Muscle layer of colon (tissue), 2 donors: ENCODE results near the gene CDK14.

Experiments used
- H3K27ac ChIP-seq: one replicate; pipeline ENCODE4 v1.7.0; 2013; ENCODE audit warnings: low read depth, mild to moderate bottlenecking, low read length, moderate library complexity
- H3K27me3 ChIP-seq, 2 donors: one replicate each; pipeline ENCODE4 v1.7.0; 2013; ENCODE audit warnings: low read length in 2 of 2, mild to moderate bottlenecking in 2 of 2; ENCODE audit not compliant: insufficient read depth in 2 of 2, control insufficient read depth in 1 of 2
- H3K36me3 ChIP-seq: one replicate; pipeline ENCODE4 v1.7.0; 2013; ENCODE audit warnings: mild to moderate bottlenecking, low read length; ENCODE audit not compliant: insufficient read depth
- H3K4me1 ChIP-seq: one replicate; pipeline ENCODE4 v1.7.0; 2013; ENCODE audit warnings: mild to moderate bottlenecking, low read length; ENCODE audit not compliant: insufficient read depth
- H3K4me3 ChIP-seq, 2 donors: one replicate each; pipeline ENCODE4 v1.7.0; 2013; ENCODE audit warnings: low read length in 2 of 2, low read depth in 1 of 2, mild to moderate bottlenecking in 1 of 2, moderate library complexity in 1 of 2
- H3K9ac ChIP-seq: one replicate; pipeline ENCODE4 v1.7.0; 2013; ENCODE audit warnings: low read length
- H3K9me3 ChIP-seq: one replicate; pipeline ENCODE4 v1.7.0; 2013; ENCODE audit warnings: mild to moderate bottlenecking, low read length
- donor health status: abdominal sarcoma.
- donor health status: Adenocarcinoma of cecum.

CDK14 gene

DNA sequence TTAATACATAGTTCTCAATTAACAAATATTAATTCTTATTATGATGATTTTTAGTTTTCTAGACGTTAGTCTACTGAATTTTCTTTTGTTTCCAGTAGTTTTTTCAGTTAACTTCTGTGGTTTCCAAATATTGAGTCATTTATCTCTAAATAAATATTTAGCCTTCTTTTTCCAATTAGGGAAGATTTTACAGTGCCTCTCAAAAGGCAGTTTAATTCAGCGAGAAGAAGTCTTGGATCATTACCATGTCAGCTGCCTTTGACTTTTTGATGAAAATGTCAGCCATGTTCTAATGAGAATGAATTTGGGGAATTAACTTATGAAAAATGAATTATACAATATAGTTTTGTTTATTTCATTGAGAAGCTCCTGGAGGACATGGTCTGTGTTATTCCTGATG is 90.0 kb downstream of the CDK14 start:
- Histone ChIP-seq H3K27me3 (no peaks in the 10 kb centered on the region), H3K27ac (no peak overlapping the region), H3K4me1 (no peaks in the 10 kb centered on the region), H3K9me3 (no peaks in the 10 kb centered on the region), H3K36me3 (no peaks in the 10 kb centered on the region), H3K4me3 (no peak overlapping the region), H3K9ac (no peak overlapping the region)

DNA sequence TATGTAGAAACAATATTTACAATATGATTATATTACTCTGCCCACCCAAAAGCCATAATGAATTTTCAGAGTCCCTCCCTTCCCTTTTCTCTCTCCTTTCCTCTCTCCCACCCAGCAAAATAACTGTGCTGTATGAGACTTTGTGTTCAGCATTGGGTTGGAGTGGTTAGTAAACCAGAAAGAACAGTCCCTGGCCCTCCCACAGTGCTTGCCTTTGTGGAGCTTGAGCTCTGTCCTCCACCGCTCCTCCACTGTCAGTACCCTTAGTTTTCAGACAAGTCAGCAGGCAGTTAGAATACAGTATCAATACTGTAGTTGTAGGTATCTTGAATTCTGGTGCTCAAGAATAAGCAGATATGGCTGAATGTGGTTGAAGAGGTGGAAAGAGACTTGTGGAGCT is 92.7 kb downstream of the CDK14 start:
- H3K9me3 ChIP-seq = no peaks in the 10 kb centered on the region
- no peaks in the 10 kb centered on the region for H3K36me3 ChIP-seq
- no peak overlapping the region for H3K4me3 ChIP-seq

GRCh38 chr7:90689260-90689659 is 93.1 kb downstream of the CDK14 start:
- Histone ChIP-seq H3K4me3 (no peak overlapping the region), H3K4me1 (no peaks in the 10 kb centered on the region), H3K9me3 (no peaks in the 10 kb centered on the region), H3K27ac (no peak overlapping the region), H3K27me3 (no peaks in the 10 kb centered on the region), H3K9ac (no peak overlapping the region), H3K36me3 (no peaks in the 10 kb centered on the region)

More for the DNA sequence above, 92.7 kb downstream of the CDK14 start:
- Histone ChIP-seq H3K4me1 (no peaks in the 10 kb centered on the region), H3K9ac (no peak overlapping the region), H3K27me3 (no peaks in the 10 kb centered on the region), H3K27ac (no peak overlapping the region)

DNA sequence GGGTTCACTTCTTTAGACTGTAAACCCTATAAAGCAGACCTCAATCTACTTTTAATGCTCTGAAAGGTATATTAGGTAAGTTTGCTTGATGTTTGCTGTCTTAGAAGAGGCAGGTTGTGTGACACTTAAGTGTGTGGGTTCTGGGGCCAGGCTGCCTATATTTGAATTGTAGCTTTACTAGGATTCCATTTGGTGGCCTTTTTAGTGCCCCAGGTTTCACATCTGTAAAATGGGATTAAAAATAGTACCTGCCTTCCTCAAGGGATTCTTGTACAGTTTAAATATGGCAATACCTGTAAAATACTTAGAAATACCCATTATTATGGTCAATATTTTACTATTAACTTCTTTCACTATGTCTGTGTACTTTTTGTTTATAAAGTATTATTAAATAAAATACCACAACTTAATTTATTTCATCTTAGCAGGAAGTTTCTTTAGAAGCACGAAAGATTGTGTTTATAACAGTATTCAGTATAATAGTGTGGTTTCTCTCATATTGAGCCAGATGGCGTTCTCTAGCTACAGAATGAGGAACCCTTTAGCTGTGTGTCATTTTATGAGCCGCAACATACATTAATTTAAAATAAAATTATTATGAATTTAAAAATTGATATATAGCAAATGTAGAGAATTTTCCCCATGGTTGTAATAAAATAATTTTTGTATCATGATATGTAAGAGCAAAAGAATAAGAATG is 94.2 kb downstream of the CDK14 start:
- Histone ChIP-seq H3K4me3 (no peak overlapping the region), H3K4me1 (no peaks in the 10 kb centered on the region), H3K27ac (no peak overlapping the region), H3K36me3 (no peaks in the 10 kb centered on the region), H3K9me3 (no peaks in the 10 kb centered on the region), H3K9ac (no peak overlapping the region), H3K27me3 (no peaks in the 10 kb centered on the region)

- Histone ChIP-seq H3K36me3 (no peaks in the 10 kb centered on the region), H3K4me1 (no peaks in the 10 kb centered on the region), H3K27ac (no peak overlapping the region), H3K27me3 (no peaks in the 10 kb centered on the region), H3K9ac (no peak overlapping the region), H3K4me3 (no peak overlapping the region), H3K9me3 (no peaks in the 10 kb centered on the region)
Measured at GRCh38 chr7:90692396-90692795, 96.3 kb downstream of the CDK14 start.

GRCh38 chr7:90692947-90693346 is 96.8 kb downstream of the CDK14 start:
- H3K9me3 ChIP-seq = no peaks in the 10 kb centered on the region
- no peaks in the 10 kb centered on the region for H3K4me1 ChIP-seq
- H3K4me3 ChIP-seq = no peak overlapping the region
- H3K36me3 ChIP-seq = no peaks in the 10 kb centered on the region
- H3K9ac ChIP-seq = no peak overlapping the region
- no peak overlapping the region for H3K27ac ChIP-seq
- H3K27me3 ChIP-seq = no peaks in the 10 kb centered on the region

GRCh38 chr7:90693939-90694338 is 97.8 kb downstream of the CDK14 start:
- Histone ChIP-seq H3K9ac (no peak overlapping the region), H3K36me3 (no peaks in the 10 kb centered on the region), H3K27me3 (no peaks in the 10 kb centered on the region), H3K9me3 (no peaks in the 10 kb centered on the region), H3K4me3 (no peak overlapping the region), H3K4me1 (peaks cover 4% of the 10 kb centered on the region), H3K27ac (no peak overlapping the region)

DNA sequence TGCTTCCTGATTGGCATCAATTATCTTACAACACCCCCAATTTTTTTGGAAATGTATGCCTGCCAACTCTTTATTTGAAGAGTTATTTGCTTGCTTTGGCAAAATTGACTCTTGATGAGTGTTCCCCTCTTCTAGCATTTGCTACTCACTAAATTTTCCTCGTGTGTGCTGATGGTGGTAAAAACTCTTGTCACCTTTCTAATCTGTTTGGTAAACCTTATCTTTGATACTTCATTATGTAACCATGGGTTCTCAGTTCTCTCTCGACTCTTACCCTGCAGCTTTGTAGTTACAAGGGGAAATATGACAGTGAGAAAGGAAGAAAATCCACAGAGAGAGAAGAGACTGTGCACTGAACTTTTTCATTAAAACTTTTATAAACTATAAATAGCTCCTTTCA is 102.5 kb downstream of the CDK14 start:
- H3K36me3 ChIP-seq = no peaks in the 10 kb centered on the region

GRCh38 chr7:90701021-90701420 is 104.9 kb downstream of the CDK14 start:
- no peak overlapping the region for H3K9ac ChIP-seq
- no peaks in the 10 kb centered on the region for H3K27me3 ChIP-seq
- H3K36me3 ChIP-seq = no peaks in the 10 kb centered on the region
- peaks cover 7% of the 10 kb centered on the region for H3K4me1 ChIP-seq
- H3K27ac ChIP-seq = no peak overlapping the region
- no peaks in the 10 kb centered on the region for H3K9me3 ChIP-seq
- H3K4me3 ChIP-seq = peak overlapping the region in 1 of 2 donors; percentile 14

More for the DNA sequence above, 102.5 kb downstream of the CDK14 start:
- no peak overlapping the region for H3K4me3 ChIP-seq
- H3K4me1 ChIP-seq = peaks cover 6% of the 10 kb centered on the region
- H3K9ac ChIP-seq = no peak overlapping the region
- no peak overlapping the region for H3K27ac ChIP-seq
- no peaks in the 10 kb centered on the region for H3K9me3 ChIP-seq
- no peaks in the 10 kb centered on the region for H3K27me3 ChIP-seq

GRCh38 chr7:90701771-90702170 is 105.7 kb downstream of the CDK14 start:
- Histone ChIP-seq H3K4me1 (peaks cover 13% of the 10 kb centered on the region), H3K9me3 (no peaks in the 10 kb centered on the region), H3K36me3 (no peaks in the 10 kb centered on the region), H3K27me3 (no peaks in the 10 kb centered on the region), H3K9ac (no peak overlapping the region), H3K4me3 (peak overlapping the region; percentile 1 to 19), H3K27ac (no peak overlapping the region)

- no peaks in the 10 kb centered on the region for H3K36me3 ChIP-seq
- H3K9ac ChIP-seq = no peak overlapping the region
- H3K9me3 ChIP-seq = no peaks in the 10 kb centered on the region
- peaks cover 23% of the 10 kb centered on the region for H3K4me1 ChIP-seq
- H3K27ac ChIP-seq = no peak overlapping the region
- H3K4me3 ChIP-seq = no peak overlapping the region
- no peaks in the 10 kb centered on the region for H3K27me3 ChIP-seq
Measured at GRCh38 chr7:90705391-90706071, 109.4 kb downstream of the CDK14 start.
